Stimulated activated CD8-positive, alpha-beta memory T cell treated with anti-CD3 and anti-CD28 coated beads, Interleukin-4, amount 100 ng/mL, for 4 hours (primary cell): ENCODE data around the gene PPP1R14C.

ENCODE experiments used
- DNase-seq, 2 donors: peaks; one replicate each; pipeline ENCODE4 v3.0.0-alpha.2; 2020; ENCODE audit warnings: low read depth in 2 of 2, low spot score in 1 of 2

PPP1R14C gene

DNA sequence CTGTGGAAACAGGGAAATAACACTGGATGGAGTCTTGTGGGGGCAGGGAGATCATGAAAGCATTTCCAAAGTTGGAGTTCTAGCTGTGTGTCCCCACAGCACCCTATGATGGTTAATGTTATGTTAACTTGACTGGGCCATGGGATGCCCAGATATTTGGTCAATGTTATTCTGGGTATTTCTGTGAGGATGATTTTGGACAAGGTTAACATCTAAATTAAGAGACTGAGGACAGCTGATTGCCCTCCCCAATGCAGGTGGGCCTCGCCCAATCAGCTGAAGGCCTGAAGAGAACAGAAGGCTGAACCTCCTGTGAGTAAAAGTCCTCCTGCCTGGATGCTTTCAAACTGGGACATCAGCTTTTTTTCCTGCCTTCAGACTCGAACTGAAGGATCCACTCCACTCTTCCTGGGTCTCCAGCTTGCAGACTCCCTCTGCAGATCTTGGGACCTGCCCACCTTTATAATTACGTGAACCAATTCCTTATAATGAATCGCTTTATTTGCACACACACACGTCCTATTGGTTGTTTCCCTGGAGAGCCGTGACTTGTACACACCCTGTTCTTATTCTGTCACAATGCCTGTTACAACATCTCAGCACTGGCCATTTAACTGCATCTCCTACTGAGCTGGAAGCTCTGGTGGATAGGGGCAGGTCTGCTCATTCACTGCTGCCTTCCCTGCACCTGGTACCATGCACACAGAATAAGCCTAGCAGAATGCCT, 126.4 kb downstream of the PPP1R14C start:
- DNase-seq = no peak

DNA sequence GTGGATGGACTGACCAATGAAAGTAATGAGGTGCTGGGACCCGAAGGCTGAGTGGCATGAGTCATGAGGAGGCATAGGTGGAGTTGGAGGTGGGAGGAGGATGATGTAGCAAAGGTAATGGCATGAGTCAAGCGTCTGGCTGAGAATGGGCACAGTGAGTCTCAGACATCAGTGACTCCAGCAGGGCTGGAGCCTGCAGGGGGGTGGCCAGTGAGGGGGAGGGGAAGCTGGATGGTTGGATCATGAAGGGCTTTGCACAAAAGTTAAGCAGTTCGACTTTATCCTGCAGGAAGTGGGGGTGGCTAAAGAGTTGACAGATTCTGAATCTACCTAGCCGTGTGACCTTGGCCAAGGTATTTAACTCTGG, 127.0 kb downstream of the PPP1R14C start:
- no peak for DNase-seq

DNA sequence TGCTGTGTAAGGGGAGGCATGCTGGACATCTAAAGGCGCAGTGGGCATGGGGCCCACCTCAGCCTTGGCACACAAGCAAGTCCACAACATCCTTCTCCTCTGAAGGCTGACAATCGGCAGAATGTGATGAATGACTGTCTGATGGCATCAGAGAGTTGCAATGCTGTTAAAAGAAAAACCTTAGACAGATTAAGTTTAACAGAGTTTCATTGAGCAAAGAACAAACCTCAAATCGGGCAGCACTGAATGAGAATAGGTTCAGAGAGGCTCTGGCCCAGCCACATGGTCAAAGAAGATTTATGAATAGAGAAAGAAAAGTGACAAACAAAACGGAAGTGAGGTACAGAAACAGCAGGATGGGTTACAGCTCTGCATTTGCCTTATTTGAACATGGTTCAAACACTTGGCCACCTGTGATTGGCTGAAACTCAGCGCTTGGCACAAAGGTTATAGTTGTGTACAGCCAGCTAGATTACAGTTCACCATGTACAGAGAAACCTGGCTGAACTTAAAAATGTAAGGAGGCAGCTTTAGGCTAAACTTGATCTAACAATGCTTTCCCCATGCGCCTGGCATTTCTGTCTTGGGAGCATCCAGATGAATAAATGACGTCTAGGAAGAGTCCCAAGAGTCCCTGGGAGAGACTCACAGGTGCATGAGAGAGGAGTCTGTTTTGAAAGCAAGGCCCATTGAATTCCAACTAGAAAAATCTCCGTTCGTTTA, 127.6 kb downstream of the PPP1R14C start:
- DNase-seq = no peak

DNA sequence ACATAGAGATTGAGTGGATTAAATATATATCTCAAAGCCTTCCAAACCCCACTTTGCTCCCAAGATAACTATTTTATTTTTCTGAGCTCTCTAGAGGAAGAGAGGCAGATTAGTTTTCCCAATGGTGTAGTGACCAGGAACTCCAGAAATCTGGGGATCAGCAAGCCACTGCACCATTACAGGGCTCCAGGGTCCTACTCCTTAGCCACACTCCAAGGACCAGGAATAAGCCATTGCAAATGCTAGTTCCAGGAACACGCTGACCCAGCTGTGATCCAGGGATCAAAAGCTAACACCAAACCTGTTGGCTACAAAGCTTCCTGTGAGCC, 128.3 kb downstream of the PPP1R14C start:
- DNase-seq = no peak

DNA sequence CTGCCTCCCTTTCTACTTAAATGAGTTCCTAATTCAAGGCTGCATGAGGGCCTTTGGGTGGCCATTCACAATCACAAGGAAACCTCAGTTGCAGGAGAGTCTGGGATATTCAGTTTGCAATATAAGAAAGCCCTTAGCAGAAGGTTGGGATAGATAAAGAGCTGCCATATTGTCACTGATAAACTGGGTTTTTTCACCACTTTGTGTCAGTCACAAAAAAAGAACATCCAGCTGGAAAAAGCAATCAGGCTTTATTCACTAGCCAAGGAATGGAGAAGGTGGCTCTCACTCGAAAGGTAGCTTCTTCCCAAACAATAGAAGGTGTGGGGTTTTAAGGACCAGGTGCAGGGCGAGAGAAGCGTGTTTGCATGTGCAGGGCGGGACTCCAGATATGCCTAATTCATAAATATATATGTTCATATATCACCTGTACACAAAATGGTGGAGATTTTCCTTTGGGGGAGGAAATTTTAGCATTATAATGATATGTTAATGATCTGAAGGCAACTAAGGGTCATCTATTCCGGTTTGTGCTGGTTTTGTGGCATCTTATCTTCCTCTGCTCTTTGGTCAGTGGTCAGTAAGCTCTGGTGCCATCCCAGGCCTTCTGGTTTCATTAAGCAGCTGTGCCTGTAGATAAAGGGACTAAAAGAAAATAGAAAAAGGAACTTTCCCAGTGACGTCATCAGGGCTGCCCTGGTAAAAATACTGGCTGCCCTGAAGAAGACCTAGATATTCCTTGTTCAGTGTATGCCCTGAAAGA, 128.8 kb downstream of the PPP1R14C start:
- no peak for DNase-seq

- DNase-seq = no peak
Measured at GRCh38 chr6:150272264-150272975, 129.6 kb downstream of the PPP1R14C start.

DNA sequence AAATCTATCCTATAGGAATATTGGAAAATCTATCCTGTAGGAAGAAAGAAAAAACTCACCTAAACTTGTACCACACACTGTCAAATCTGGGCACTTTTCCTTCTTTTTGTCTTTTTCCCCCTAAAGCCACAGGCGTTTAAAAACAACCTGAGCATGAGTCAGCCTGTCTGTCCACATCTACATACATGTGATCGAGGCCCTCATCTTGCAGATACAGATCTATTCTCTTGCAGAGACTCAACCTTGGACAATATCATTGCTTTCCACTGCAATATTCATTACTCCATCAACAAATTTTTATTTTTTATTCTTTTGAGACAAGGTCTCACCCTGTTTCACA, 130.1 kb downstream of the PPP1R14C start:
- DNase-seq = no peak

DNA sequence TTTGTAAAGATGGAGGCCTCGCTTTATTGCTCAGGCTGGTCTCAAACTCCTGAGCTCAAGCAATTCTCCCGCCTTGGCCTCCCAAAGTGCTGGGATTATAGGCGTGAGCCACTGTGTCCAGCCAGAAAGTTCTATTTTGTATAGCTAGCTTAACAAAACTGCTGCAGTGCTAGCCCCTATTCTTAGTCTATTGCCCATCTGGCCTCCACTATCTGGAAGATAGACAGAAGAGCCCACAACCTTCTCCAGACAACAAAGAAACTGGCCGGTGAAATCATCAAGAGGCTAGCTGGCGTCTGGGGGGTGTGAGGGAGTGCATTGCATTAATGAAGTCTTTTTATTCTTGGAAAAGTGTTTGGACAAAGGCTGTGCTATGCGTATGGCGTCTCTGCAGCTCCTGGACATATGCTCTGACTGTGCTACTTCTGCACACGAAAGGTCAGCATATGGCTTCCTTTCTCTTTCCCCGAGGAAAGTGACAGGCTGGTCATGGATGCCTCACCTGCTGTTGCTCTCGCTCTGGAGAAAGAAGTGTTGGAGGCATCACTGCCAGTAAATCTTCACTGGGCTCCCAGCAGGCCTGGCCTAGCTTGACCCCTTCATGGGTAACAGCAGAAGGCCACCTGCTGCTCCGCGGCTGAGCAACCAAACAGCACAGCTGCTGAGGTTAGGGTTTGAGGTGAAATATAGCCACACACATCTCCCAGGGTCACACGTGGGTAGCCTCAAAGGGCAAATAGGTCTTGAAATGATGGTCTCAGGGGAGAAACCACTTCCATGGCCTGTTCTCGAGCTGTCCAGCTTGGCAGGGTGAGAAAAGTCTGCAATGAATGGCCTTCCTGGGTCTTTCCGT, 130.8 kb downstream of the PPP1R14C start:
- no peak for DNase-seq

DNA sequence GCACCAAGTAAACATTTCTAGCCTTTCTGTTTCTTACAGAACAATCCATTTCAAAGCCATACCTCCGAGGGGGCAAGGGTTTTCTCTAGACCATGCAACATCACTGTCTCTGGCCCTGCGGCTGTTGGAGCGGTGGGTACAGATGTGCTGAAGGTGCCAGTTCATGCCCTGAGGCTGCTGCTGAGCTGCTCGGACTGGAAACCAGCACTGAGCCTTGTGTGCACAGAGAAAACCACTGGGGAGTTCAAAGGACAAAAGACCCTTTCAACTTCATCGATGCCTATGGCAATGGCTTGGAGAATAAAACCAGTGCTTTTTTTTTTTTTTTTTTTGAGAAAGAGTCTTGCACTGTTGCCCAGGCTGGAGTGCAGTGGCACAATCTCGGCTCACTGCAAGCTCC, 132.6 kb downstream of the PPP1R14C start:
- no peak for DNase-seq

DNA sequence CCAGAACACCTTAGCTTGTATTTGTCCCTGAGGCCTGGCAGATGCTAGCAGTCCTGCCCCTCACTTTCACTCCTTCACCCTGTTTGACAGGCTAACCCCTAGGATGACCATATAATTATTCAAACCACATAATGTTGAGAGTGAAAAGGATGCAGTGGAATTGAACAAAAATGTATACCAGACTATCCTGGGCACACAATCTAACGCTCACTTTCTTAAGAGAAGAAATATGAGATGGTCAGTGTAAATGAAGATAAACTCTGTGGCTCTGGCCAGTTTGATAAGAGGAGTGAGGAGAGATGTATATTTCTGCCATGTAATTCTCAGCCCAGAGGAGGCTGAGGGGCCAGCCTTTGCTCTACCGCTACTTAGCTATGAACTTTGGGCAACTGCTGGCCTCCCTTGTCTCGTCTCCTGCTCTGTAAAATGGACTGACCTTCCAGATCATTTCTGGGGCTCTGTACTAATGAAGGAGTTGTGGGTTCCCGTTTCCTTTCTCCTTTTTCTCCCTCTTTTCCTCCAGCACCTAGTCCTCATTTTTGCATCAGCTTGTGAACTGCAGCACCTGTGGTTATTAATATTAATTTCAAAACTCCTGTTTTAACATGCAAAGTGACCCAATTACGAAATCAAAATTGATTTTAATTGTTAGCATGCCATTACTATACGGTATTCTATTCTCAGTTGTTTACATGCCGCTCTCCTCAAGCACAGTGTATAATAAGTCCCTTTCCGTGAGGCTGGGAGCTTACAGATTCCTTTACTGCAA, 133.5 kb downstream of the PPP1R14C start:
- DNase-seq = no peak

GRCh38 chr6:150276937-150277742, 134.3 kb downstream of the PPP1R14C start:
- no peak for DNase-seq

DNA sequence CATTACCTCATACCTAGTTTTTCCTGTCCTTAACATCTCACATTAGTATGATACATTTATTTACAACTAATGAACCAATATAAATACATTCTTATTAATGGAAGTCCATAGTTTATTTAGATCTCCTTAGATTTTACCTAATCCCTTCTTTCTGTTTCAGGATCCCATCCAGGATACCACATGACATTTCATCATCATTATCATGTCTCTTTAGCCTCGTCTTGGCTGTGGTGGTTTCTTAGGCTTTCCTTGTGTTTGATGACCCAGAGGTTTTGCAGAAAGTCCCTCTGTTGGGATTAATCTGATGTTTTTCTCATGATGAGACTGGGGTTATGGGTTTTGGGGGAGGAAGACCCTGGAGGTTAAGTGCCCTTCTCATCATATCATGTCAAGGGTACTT, 136.7 kb downstream of the PPP1R14C start:
- no peak for DNase-seq

- no peak for DNase-seq
Measured at GRCh38 chr6:150280703-150281102, 137.9 kb downstream of the PPP1R14C start.

DNA sequence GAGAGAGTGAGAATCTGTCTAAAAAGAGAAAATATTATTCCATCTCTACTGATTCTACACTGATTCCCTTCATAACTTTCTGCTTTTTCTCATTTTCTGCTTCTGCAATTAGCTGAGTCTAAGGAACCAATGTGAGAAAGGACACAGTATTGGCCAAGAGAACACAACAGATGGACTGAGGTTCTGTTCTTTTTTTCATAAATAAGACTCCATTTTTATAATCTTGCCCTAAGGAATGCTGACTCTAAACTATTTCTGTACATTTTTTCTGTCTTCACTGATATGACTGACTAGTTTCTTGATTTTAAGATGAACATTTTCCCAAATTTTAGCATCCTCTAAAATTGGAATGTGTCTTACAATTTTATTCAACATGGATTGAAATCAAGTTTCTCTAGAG, 138.9 kb downstream of the PPP1R14C start:
- no peak for DNase-seq

- no peak for DNase-seq
Measured at GRCh38 chr6:150282806-150283205, 140.0 kb downstream of the PPP1R14C start.

- no peak for DNase-seq
Measured at GRCh38 chr6:150286460-150286859, 143.6 kb downstream of the PPP1R14C start.

DNA sequence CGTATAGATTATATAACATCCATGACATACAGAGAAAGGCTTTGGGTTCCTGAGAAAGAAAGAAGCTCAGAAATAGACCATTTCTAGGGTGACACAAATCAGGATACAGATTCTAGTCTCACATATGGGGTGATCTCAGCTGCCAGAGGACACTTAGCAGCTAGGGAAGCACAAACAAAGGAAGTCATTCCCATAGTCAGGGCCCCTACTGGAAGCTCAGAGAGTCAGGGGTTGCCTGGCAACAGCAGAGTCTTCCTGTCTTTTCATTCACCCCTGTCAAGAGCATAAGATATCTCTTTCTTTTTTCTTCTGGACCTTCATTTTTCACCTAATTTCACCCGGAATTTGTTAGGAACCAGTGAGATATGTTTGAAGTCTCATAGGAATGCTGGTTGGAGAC, 144.1 kb downstream of the PPP1R14C start:
- no peak for DNase-seq

DNA sequence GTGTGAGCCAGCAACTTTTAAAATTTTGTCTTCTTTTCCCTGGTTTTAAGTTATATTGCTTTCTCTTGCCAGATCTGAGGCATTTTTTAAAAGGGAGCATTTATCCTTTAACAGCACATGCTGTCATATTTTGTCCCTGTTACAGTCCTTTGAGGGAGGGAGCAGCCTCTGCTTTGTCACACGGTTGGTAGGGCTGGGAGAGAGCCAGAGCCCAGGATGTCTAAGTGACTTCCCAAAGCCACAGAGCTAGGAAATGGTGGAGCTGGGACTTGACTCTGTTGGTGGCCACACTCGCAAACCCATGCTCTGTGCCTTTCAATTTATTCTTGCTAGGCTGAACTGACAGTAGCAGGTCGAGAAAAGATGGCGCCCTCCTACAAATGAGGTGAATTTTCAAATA, 145.6 kb downstream of the PPP1R14C start:
- DNase-seq = no peak

DNA sequence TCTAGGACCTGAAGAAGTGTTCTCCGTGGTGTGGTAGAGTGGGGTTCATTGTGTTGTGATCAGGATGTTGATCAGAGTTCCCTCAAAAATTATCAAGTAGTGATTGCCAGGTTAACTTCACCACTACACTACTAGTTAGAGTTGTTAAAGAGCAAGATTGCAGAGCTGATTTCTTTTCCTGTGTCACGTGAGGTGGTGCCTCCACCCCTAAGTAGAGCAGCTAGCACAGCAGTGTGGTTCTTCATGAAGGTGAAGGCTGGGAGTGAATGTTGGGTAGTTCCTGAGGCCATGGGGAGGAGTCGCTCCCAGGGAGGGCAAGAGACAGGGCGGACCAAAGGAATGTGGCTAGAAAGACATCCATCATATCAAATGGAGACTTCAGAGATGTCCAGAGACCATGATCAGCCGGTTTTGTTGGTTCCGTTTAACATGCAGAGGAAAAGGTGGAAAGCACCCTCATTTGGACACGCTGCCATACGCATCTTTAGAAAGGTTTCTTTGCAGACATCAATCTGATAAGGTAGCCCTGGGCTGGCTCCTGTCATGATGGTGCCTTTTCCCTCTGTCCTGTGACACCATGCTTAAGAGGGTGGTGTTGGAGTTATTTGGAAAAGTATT, 146.7 kb downstream of the PPP1R14C start:
- DNase-seq = no peak
